ENCODE data around the gene GGNBP2.

DNA sequence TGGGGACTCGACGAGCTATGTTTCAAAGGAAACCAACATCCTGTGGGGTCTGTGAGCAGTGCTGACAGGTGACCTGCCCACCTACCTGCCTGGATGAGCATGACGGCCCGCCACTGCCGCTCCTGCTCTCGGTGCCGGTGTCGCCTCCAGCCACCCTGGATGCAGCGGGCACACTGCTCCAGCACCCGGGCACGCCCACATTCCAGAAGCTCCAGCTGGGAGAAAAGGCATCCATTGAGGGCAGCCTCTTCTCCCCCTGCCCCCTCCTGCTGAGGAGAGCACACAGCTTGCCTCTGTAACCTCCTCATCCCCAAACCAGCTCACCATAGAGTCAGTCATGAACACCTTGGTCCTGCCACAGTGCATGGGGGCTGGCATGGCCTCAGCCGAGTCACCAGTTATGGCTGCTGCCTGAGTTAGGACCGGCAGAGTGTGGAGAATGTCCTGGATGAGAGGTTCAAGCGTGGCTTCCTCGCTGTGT is 43.9 kb upstream of the GGNBP2 start:
- TF ChIP-seq, protein P1, sequence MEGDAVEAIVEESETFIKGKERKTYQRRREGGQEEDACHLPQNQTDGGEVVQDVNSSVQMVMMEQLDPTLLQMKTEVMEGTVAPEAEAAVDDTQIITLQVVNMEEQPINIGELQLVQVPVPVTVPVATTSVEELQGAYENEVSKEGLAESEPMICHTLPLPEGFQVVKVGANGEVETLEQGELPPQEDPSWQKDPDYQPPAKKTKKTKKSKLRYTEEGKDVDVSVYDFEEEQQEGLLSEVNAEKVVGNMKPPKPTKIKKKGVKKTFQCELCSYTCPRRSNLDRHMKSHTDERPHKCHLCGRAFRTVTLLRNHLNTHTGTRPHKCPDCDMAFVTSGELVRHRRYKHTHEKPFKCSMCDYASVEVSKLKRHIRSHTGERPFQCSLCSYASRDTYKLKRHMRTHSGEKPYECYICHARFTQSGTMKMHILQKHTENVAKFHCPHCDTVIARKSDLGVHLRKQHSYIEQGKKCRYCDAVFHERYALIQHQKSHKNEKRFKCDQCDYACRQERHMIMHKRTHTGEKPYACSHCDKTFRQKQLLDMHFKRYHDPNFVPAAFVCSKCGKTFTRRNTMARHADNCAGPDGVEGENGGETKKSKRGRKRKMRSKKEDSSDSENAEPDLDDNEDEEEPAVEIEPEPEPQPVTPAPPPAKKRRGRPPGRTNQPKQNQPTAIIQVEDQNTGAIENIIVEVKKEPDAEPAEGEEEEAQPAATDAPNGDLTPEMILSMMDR (IDR thresholded peaks at IDR 0.05): no peak
- no peak for TF ChIP-seq POLR2A (IDR thresholded peaks at IDR 0.05)
